Esophagus squamous epithelium (tissue), 4 donors: ENCODE data around the gene RALGPS1.

Source experiments
- POLR2A ChIP-seq, 4 donors: fragments of 450-650 bp; IDR thresholded peaks; one replicate each; pipeline ENCODE4 v1.6.1; 2017; ENCODE audit warnings: antibody characterized with exemption in 4 of 4, mild to moderate bottlenecking in 4 of 4, moderate library complexity in 3 of 4
- TF ChIP-seq, protein P1 (sequence below), 6 experiments: fragments of 450-650 bp in 4 of 6; fragments of 200-600 bp in 2 of 6; sonication (generic) in 2 of 6; IDR thresholded peaks; one replicate each; pipeline ENCODE4 v1.5.1; 2016 to 2019; ENCODE audit warnings: antibody characterized with exemption in 6 of 6, mild to moderate bottlenecking in 4 of 6, moderate library complexity in 4 of 6

DNA sequence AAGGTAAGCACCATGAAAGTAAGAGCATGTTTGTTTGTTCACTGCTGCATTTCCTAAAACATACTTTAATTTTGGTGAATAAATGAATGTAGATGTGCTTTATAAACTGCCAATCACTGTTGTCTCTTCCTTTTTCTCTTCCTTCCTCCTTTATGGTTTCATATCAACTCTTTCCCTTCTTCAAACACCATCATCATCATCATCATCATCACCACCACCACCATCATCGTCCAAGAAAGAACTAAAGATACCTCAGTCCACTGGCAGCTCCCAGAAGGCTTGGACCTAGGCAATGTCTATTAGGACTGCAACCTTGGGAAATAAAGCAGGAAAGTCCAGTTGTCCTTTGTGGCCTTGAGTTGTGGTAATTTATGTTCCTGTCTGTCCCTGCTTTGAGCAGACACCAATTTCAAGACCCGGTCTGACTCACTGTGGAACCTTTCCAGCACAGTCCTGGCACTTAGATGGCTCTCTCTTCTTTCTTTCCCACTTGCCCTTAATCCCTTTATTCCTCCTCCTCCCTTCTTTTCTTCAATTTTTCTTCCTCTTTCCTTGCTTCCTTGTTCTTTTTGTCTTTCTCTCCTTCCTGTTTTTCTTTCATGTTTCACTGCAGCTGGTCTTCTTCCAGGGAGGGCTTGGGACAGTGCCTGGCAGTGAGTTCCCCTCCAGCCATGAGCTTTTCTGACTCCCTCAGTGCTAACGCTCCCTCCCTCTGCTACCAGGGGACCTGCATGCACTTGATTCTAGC, 108.5 kb downstream of the RALGPS1 start:
- TF ChIP-seq, protein P1, sequence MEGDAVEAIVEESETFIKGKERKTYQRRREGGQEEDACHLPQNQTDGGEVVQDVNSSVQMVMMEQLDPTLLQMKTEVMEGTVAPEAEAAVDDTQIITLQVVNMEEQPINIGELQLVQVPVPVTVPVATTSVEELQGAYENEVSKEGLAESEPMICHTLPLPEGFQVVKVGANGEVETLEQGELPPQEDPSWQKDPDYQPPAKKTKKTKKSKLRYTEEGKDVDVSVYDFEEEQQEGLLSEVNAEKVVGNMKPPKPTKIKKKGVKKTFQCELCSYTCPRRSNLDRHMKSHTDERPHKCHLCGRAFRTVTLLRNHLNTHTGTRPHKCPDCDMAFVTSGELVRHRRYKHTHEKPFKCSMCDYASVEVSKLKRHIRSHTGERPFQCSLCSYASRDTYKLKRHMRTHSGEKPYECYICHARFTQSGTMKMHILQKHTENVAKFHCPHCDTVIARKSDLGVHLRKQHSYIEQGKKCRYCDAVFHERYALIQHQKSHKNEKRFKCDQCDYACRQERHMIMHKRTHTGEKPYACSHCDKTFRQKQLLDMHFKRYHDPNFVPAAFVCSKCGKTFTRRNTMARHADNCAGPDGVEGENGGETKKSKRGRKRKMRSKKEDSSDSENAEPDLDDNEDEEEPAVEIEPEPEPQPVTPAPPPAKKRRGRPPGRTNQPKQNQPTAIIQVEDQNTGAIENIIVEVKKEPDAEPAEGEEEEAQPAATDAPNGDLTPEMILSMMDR (IDR thresholded peaks at IDR 0.05), result peak in 5 of 6 experiments; percentile 16 to 46 (median 34)
- no peak for TF ChIP-seq POLR2A (IDR thresholded peaks at IDR 0.05)
